Uterus (tissue), 2 donors: Measurements from ENCODE around the gene MAD1L1.

Source experiments
- CTCF ChIP-seq, 4 experiments: fragments of 200-600 bp in 2 of 4; fragments of 450-650 bp in 2 of 4; sonication (generic) in 2 of 4; IDR thresholded peaks; one replicate each; pipeline ENCODE4 v1.5.1; 2016 to 2019; ENCODE audit warnings: antibody characterized with exemption in 4 of 4, mild to moderate bottlenecking in 2 of 4, moderate library complexity in 1 of 4
- POLR2A ChIP-seq, 2 donors: fragments of 450-650 bp; IDR thresholded peaks; one replicate each; pipeline ENCODE4 v1.6.1; 2016; ENCODE audit warnings: antibody characterized with exemption in 2 of 2, mild to moderate bottlenecking in 1 of 2, moderate library complexity in 1 of 2

- TF ChIP-seq POLR2A (IDR thresholded peaks at IDR 0.05) (no peak), CTCF (IDR thresholded peaks at IDR 0.05) (no peak)
Measured at GRCh38 chr7:1901431-1902210, 331.1 kb downstream of the MAD1L1 start.
